ENCODE results near the gene RER1.

The RER1 gene

DNA sequence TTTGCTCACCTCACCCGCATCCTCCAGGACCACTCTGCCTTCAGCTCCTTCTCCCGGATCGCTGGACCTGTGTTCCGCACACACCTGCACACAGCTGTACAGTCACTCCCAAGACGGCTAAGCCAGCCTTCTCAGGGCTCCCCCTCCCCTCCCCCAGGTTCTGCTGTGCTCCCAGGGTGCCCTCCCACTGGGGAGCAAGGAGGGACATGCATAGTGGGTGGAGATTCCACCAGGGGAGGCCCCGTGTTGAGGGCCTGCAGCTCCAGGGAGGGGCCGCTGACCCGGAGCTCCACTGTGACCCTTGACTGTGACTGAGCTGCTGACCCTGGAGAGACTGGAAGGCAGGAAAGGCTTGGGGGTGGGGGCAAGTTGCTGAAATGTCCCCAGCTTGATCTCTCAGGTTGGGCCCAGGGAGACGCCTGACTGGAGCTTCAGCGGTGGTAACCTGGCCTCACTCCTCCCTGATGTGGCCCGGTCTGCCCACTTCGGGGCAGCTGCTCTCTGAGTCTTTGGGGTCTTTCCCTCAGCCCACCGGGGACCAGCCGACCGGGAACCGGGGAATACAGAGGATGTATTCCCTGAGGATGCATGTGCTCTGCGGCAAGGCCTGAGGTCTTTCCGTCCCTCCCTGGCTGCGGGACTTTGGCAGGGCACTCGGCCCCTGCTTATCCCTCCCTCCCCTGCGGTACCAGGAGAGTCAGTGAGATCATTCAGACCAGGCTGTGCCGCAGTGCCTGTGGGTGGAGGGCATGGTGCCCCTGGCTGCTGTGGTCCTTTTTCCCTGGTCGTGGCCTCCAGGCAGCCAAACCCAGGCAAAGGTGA, 55.8 kb downstream of the RER1 start:
- DNase-seq = no peak

- DNase-seq = no peak
Observed at GRCh38 chr1:2448098-2448445, 56.4 kb downstream of the RER1 start.

GRCh38 chr1:2449636-2450454, 58.2 kb downstream of the RER1 start:
- DNase-seq = no peak

- DNase-seq = no peak
Observed at GRCh38 chr1:2451741-2452140, 60.1 kb downstream of the RER1 start.

GRCh38 chr1:2452201-2452931, 60.7 kb downstream of the RER1 start:
- DNase-seq = no peak

DNA sequence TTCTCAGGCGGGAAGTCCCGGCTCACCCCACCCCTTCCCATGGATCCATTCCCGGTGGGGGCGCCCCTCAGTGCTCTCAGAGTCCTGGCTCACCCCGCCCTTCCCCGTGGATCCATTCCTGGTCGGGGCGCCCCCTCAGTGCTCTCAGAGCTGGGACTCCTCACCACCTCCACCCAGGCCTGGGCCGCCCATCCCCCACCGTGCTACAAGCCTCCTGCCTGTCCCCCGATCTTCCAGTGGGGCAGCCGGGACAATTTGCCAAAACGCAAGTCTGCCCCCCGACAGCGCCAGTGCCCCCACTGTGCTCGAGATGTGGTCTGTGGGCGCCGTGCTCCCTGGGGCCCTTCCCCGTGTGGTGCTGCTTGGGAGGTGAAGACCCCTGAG, 61.3 kb downstream of the RER1 start:
- no peak for DNase-seq

- DNase-seq = no peak
Observed at GRCh38 chr1:2454227-2454626, 62.6 kb downstream of the RER1 start.

All from CD4-positive, alpha-beta T cell treated with Interleukin-4 for 1 hour (primary cell).